Measurements from ENCODE around the gene WDR83.
"Not testable (repeated sequence)": the region's sequence is repeated elsewhere in the genome, so short reads cannot be mapped to it uniquely, and the experiment has no call there.

WDR83 gene

DNA sequence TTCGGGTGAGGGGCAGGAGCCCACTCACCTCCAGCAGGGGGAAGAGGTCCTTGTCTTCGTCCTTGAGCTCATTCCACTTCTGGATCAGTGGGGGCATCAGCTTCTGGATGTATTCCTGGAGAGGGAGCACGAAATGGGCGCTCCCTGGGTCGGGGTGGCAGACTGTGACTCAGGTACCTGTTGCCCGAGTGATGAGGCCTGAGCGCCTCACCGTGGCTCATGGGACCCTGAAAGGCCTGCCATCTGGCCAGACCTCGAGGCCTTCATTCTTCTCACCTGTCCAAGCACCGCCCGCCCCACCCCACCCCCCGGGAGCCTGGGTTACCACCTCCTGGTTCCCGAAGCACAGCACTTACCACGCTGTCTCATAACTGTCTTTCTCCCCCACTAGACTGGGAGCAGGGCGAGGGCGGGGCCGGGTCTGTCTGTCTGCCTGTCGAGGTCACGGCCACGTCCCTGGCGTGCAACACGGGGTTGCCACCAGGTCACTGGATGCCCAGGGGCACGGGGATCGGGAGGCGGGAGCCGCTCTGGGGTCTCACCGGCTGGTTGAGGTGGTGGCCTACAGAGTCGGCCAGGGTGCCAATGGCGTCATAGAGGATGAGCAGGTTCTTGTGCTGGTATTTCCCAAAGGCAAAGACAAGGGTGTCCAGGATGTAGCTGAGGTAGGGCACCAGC is 39.2 kb downstream of the WDR83 start:
- Histone ChIP-seq H3K36me3 (ENCODE audit: control insufficient read depth, low read depth, low read length) (peaks cover 82% of the 10 kb centered on the region), H3K4me1 (ENCODE audit: control insufficient read depth, low read depth, low read length) (no peaks in the 10 kb centered on the region), H3K27ac (ENCODE audit: low read length) (no peak overlapping the region), H3K9ac (ENCODE audit: low read length) (no peak overlapping the region), H3K4me3 (ENCODE audit: low read length) (no peak overlapping the region), H3K27me3 (ENCODE audit: control insufficient read depth, insufficient read depth, low read length) (no peaks in the 10 kb centered on the region), H3K9me3 (ENCODE audit: control insufficient read depth, low read depth, low read length) (no peaks in the 10 kb centered on the region)

GRCh38 chr19:12706332-12706718 is 39.7 kb downstream of the WDR83 start:
- H3K4me3 ChIP-seq (ENCODE audit: low read length): no peak overlapping the region
- no peak overlapping the region for H3K27ac ChIP-seq (ENCODE audit: low read length)

GRCh38 chr19:12708641-12709040 is 42.0 kb downstream of the WDR83 start:
- no peaks in the 10 kb centered on the region for H3K9me3 ChIP-seq (ENCODE audit: control insufficient read depth, low read depth, low read length)
- no peaks in the 10 kb centered on the region for H3K4me1 ChIP-seq (ENCODE audit: control insufficient read depth, low read depth, low read length)
- peaks cover 79% of the 10 kb centered on the region for H3K36me3 ChIP-seq (ENCODE audit: control insufficient read depth, low read depth, low read length)
- H3K27ac ChIP-seq (ENCODE audit: low read length): no peak overlapping the region
- no peak overlapping the region for H3K4me3 ChIP-seq (ENCODE audit: low read length)
- H3K9ac ChIP-seq (ENCODE audit: low read length): no peak overlapping the region
- no peaks in the 10 kb centered on the region for H3K27me3 ChIP-seq (ENCODE audit: control insufficient read depth, insufficient read depth, low read length)

More at GRCh38 chr19:12706332-12706718, 39.7 kb downstream of the WDR83 start:
- Histone ChIP-seq H3K36me3 (ENCODE audit: control insufficient read depth, low read depth, low read length) (peaks cover 82% of the 10 kb centered on the region), H3K9me3 (ENCODE audit: control insufficient read depth, low read depth, low read length) (no peaks in the 10 kb centered on the region), H3K9ac (ENCODE audit: low read length) (no peak overlapping the region), H3K4me1 (ENCODE audit: control insufficient read depth, low read depth, low read length) (no peaks in the 10 kb centered on the region), H3K27me3 (ENCODE audit: control insufficient read depth, insufficient read depth, low read length) (no peaks in the 10 kb centered on the region)

DNA sequence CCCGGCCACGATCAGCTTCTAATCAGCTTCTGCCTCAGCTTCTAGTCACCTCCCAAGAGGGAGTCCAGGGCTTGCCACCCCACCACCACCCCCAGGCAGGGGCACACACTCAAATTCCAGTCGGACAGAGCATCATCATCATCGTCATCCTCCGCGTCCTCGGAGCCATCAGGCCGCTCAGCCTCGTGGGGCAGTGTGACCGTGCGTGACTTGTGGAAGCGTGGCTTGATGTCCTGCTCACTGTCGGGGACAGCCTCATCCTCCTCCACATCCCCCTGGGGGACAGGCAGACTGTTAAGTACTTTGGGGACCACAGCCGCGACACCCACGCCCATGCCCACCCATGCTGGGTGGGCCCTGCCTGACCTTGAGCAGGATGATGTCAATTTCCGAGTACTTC is 44.6 kb downstream of the WDR83 start:
- no peak overlapping the region for H3K4me3 ChIP-seq (ENCODE audit: low read length)
- H3K27ac ChIP-seq (ENCODE audit: low read length): no peak overlapping the region
- no peaks in the 10 kb centered on the region for H3K27me3 ChIP-seq (ENCODE audit: control insufficient read depth, insufficient read depth, low read length)
- no peaks in the 10 kb centered on the region for H3K4me1 ChIP-seq (ENCODE audit: control insufficient read depth, low read depth, low read length)
- H3K9me3 ChIP-seq (ENCODE audit: control insufficient read depth, low read depth, low read length): no peaks in the 10 kb centered on the region
- H3K36me3 ChIP-seq (ENCODE audit: control insufficient read depth, low read depth, low read length): peaks cover 80% of the 10 kb centered on the region
- no peak overlapping the region for H3K9ac ChIP-seq (ENCODE audit: low read length)

DNA sequence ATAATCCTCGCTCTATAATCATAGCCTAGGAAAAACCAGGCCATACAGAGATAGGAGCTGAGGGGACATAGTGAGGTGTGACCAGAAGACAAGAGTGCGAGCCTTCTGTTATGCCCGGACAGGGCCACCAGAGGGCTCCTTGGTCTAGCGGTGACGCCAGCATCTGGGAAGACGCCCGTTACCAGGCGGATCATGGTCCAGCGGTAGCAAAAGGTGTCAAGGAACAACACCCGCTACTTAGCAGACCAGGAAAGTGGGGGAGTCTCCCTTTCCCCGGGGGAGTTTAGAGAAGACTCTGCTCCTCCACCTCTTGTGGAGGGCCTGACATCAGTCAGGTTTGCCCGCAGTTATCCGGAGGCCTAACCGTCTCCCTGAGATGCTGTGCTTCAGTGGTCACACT is 45.5 kb downstream of the WDR83 start:
- peaks cover 75% of the 10 kb centered on the region for H3K36me3 ChIP-seq (ENCODE audit: control insufficient read depth, low read depth, low read length)
- not testable (repeated sequence) for H3K4me3 ChIP-seq (ENCODE audit: low read length); H3K27ac ChIP-seq (ENCODE audit: low read length)

GRCh38 chr19:12713304-12713703 is 46.7 kb downstream of the WDR83 start:
- H3K4me1 ChIP-seq (ENCODE audit: control insufficient read depth, low read depth, low read length); H3K27ac ChIP-seq (ENCODE audit: low read length); H3K9ac ChIP-seq (ENCODE audit: low read length); H3K27me3 ChIP-seq (ENCODE audit: control insufficient read depth, insufficient read depth, low read length); H3K4me3 ChIP-seq (ENCODE audit: low read length); H3K9me3 ChIP-seq (ENCODE audit: control insufficient read depth, low read depth, low read length): not testable (repeated sequence)
- peaks cover 73% of the 10 kb centered on the region for H3K36me3 ChIP-seq (ENCODE audit: control insufficient read depth, low read depth, low read length)

More for the DNA sequence above, 45.5 kb downstream of the WDR83 start:
- not testable (repeated sequence) for H3K27me3 ChIP-seq (ENCODE audit: control insufficient read depth, insufficient read depth, low read length); H3K4me1 ChIP-seq (ENCODE audit: control insufficient read depth, low read depth, low read length); H3K9ac ChIP-seq (ENCODE audit: low read length); H3K9me3 ChIP-seq (ENCODE audit: control insufficient read depth, low read depth, low read length)

- Histone ChIP-seq H3K4me3 (ENCODE audit: low read length) (no peak overlapping the region), H3K27ac (ENCODE audit: low read length) (no peak overlapping the region), H3K9me3 (ENCODE audit: control insufficient read depth, low read depth, low read length) (no peaks in the 10 kb centered on the region), H3K4me1 (ENCODE audit: control insufficient read depth, low read depth, low read length) (no peaks in the 10 kb centered on the region), H3K36me3 (ENCODE audit: control insufficient read depth, low read depth, low read length) (peaks cover 71% of the 10 kb centered on the region), H3K9ac (ENCODE audit: low read length) (no peak overlapping the region), H3K27me3 (ENCODE audit: control insufficient read depth, insufficient read depth, low read length) (no peaks in the 10 kb centered on the region)
Measured at GRCh38 chr19:12715102-12715501, 48.5 kb downstream of the WDR83 start.

DNA sequence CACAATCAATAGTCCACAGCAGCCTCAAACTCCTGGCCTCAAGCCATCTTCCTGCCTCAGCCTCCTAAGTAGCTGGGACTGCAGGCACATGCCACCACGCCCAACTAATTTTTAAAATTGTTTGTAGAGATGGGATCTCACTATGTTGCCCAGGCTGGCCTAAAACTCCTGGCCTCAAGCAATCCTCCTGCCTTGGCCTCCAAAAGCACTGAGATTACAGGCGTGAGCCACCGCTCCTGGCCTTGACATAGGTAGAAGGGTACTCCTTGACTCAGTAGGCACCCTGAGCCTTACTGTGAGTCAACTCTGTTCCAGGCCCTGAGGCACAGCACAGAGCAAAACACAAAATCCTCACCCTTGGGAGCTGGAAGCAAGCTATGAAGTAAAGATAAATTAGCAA is 49.3 kb downstream of the WDR83 start:
- peaks cover 64% of the 10 kb centered on the region for H3K36me3 ChIP-seq (ENCODE audit: control insufficient read depth, low read depth, low read length)

GRCh38 chr19:12720296-12720695 is 53.7 kb downstream of the WDR83 start:
- H3K36me3 ChIP-seq (ENCODE audit: control insufficient read depth, low read depth, low read length): peaks cover 31% of the 10 kb centered on the region
- H3K4me3 ChIP-seq (ENCODE audit: low read length): peak overlapping the region; percentile 27
- H3K4me1 ChIP-seq (ENCODE audit: control insufficient read depth, low read depth, low read length): no peaks in the 10 kb centered on the region
- H3K27me3 ChIP-seq (ENCODE audit: control insufficient read depth, insufficient read depth, low read length): no peaks in the 10 kb centered on the region
- no peak overlapping the region for H3K9ac ChIP-seq (ENCODE audit: low read length)
- H3K9me3 ChIP-seq (ENCODE audit: control insufficient read depth, low read depth, low read length): no peaks in the 10 kb centered on the region
- H3K27ac ChIP-seq (ENCODE audit: low read length): no peak overlapping the region

More for the DNA sequence above, 49.3 kb downstream of the WDR83 start:
- no peak overlapping the region for H3K4me3 ChIP-seq (ENCODE audit: low read length)
- no peaks in the 10 kb centered on the region for H3K4me1 ChIP-seq (ENCODE audit: control insufficient read depth, low read depth, low read length)
- no peak overlapping the region for H3K27ac ChIP-seq (ENCODE audit: low read length)
- no peak overlapping the region for H3K9ac ChIP-seq (ENCODE audit: low read length)
- no peaks in the 10 kb centered on the region for H3K27me3 ChIP-seq (ENCODE audit: control insufficient read depth, insufficient read depth, low read length)
- H3K9me3 ChIP-seq (ENCODE audit: control insufficient read depth, low read depth, low read length): no peaks in the 10 kb centered on the region

GRCh38 chr19:12720851-12721655 is 54.4 kb downstream of the WDR83 start:
- Histone ChIP-seq H3K9ac (ENCODE audit: low read length) (peak overlapping the region; percentile 97), H3K4me3 (ENCODE audit: low read length) (peak overlapping the region; percentile 94), H3K27ac (ENCODE audit: low read length) (peak overlapping the region; percentile 30), H3K36me3 (ENCODE audit: control insufficient read depth, low read depth, low read length) (peaks cover 24% of the 10 kb centered on the region), H3K9me3 (ENCODE audit: control insufficient read depth, low read depth, low read length) (no peaks in the 10 kb centered on the region), H3K4me1 (ENCODE audit: control insufficient read depth, low read depth, low read length) (no peaks in the 10 kb centered on the region), H3K27me3 (ENCODE audit: control insufficient read depth, insufficient read depth, low read length) (no peaks in the 10 kb centered on the region)

DNA sequence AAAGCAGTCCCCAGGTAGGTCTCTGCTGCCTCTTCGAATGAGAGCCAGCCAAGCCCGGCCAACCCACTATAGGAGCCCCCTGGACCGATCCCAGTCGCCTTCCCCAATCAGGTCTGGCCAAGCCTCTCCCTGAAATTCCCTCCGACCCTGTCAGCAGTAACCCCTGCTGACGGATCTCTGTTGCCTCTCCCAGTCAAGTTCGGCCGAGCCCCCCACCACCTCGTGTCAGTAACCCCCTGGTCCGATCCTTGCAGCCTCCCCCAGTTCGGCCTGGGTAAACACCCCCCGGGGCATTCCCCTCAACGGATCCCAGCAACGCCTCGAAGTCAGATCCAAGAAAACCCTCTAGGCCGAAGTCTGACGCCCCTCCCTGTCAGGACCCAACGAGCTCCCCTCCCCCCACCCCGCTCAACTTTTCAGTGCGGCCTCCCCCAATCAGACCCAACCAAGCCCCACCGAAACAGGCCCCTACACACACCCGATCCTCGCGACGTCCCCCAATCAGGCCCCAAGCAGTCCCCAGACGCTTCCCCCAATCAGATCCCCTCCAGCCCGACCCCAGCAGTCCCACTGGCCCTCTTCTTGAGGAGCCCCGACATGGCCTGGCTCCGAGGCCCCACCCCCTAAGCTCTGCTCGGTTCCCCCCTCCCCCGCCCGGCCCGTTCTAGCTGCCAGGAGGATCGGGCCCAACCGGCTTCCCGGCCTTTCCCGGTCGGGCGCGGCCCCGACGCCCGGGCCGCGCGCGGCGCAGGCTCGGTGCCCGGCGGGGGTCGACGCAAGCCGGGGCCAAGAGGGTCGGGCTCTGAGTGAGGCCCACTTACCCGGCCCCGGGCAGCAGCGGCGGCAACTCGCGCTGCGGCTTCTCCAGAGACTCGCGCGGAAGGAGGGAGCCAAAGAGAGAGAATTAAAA is 55.3 kb downstream of the WDR83 start:
- H3K4me3 ChIP-seq (ENCODE audit: low read length): peak overlapping the region; percentile 94
- peak overlapping the region; percentile 30 for H3K27ac ChIP-seq (ENCODE audit: low read length)

More for the DNA sequence above, 55.3 kb downstream of the WDR83 start:
- no peaks in the 10 kb centered on the region for H3K9me3 ChIP-seq (ENCODE audit: control insufficient read depth, low read depth, low read length)
- H3K27me3 ChIP-seq (ENCODE audit: control insufficient read depth, insufficient read depth, low read length): no peaks in the 10 kb centered on the region
- H3K36me3 ChIP-seq (ENCODE audit: control insufficient read depth, low read depth, low read length): peaks cover 20% of the 10 kb centered on the region
- H3K9ac ChIP-seq (ENCODE audit: low read length): peak overlapping the region; percentile 97
- H3K4me1 ChIP-seq (ENCODE audit: control insufficient read depth, low read depth, low read length): no peaks in the 10 kb centered on the region
